Kidney (tissue), 14 donors: Measurements from ENCODE around the gene FSHR. TPM values are rescaled to one million over a fixed set of nuclear protein-coding genes. Genes with fewer than 3 reads are reported as not detected.

Source experiments
- DNase-seq, 5 donors: peaks; one replicate each; pipeline ENCODE4 v3.0.0-alpha.2; 2013 to 2020
- FAIRE-seq: peaks from 2 replicates; lab custom pipeline; 2012; peaks lifted over from hg19 to GRCh38; lab: Jason Lieb, UNC
- H3K27ac ChIP-seq, 2 donors: one replicate each; pipeline ENCODE4 v1.7.0; 2013; ENCODE audit warnings: low read depth in 2 of 2, low read length in 2 of 2, inconsistent platforms in 1 of 2
- H3K27me3 ChIP-seq: one replicate; pipeline ENCODE4 v1.7.1; 2013; ENCODE audit warnings: low read length, inconsistent platforms; ENCODE audit not compliant: control insufficient read depth, insufficient read depth
- H3K36me3 ChIP-seq, 3 donors: one replicate each; pipeline versions ENCODE4 v1.7.0 to v1.7.1; 2013; ENCODE audit warnings: low read length in 3 of 3, control low read depth in 1 of 3, inconsistent platforms in 1 of 3; ENCODE audit not compliant: insufficient read depth in 3 of 3, control insufficient read depth in 2 of 3
- H3K4me1 ChIP-seq, 3 donors: one replicate each; pipeline versions ENCODE4 v1.7.0 to v1.7.1; 2013; ENCODE audit warnings: low read length in 3 of 3, inconsistent platforms in 1 of 3, low read depth in 1 of 3; ENCODE audit not compliant: control insufficient read depth in 2 of 3, insufficient read depth in 2 of 3
- H3K4me3 ChIP-seq, 3 donors: one replicate each; pipeline versions ENCODE4 v1.7.0 to v1.8.1; 2013; ENCODE audit warnings: low read length in 3 of 3, control low read depth in 1 of 3, inconsistent platforms in 1 of 3
- H3K9ac ChIP-seq, 3 donors: one replicate each; pipeline versions ENCODE4 v1.7.0 to v1.7.1; 2013; ENCODE audit warnings: low read length in 3 of 3, control low read depth in 1 of 3, inconsistent platforms in 1 of 3
- H3K9me3 ChIP-seq, 3 donors: one replicate each; pipeline versions ENCODE4 v1.7.0 to v1.7.1; 2013; ENCODE audit warnings: low read length in 3 of 3, control low read depth in 1 of 3, inconsistent platforms in 1 of 3; ENCODE audit not compliant: control insufficient read depth in 2 of 3, insufficient read depth in 1 of 3
- CTCF ChIP-seq: IDR thresholded peaks from 3 replicates; pipeline ENCODE4 v1.5.1; 2012; ENCODE audit warnings: mild to moderate bottlenecking, moderate library complexity, borderline replicate concordance; ENCODE audit not compliant: insufficient read depth; ENCODE audit errors: extremely low read depth
- intact Hi-C: fragments of 100-400 bp; cut with DNase I; formaldehyde crosslinking; loops from one replicate; pipeline ENCODE4 v1.11.1; 2022
- polyA plus RNA-seq: library from polyadenylated mRNA; stranded (reverse); fragments of 350-450 nt; fragmentation: Illumina TruSeq; extraction: RNeasy Lipid Tissue Mini Kit (QIAGEN cat#74804); gene quantifications from one replicate; pipeline ENCODE4 v1.2.3, GENCODE V29; 2014; ENCODE audit warnings: low read depth, low replicate concordance; ENCODE audit not compliant: insufficient read depth
- total RNA-seq: library from RNA; stranded (reverse); fragmentation: NEBNext Ultra II Directional; extraction: Animal tissue kit (Norgen Biotek cat#: 25700); gene quantifications from one replicate; pipeline ENCODE4 v1.2.1, GENCODE V29; 2021
- donor health status: control.
- donor health status: control.
- donor health status: control.
- donor health status: control.
- donor health status: control.
- donor health status: DM: yes; HTN: yes; CAD: no.
- donor health status: Normal renal cell carcinoma (clear cell type).

Gene FSHR
- total and polyA plus RNA-seq, 2 donors from 2014 or later = 0.54 TPM; not detected in 1

GRCh38 chr2:49049161-49049560, 105.2 kb downstream of the FSHR start:
- no peaks in the 10 kb centered on the region for H3K9me3 ChIP-seq
- DNase-seq (no peak), FAIRE-seq (no peak)
- H3K27ac ChIP-seq = no peak overlapping the region
- peaks cover 0 to 3% (median 2%) of the 10 kb centered on the region in 3 donors for H3K4me1 ChIP-seq
- no peaks in the 10 kb centered on the region for H3K36me3 ChIP-seq
- no peak for TF ChIP-seq CTCF
- H3K27me3 ChIP-seq = no peaks in the 10 kb centered on the region
- intact Hi-C loops = no loop called here
- no peak overlapping the region for H3K4me3 ChIP-seq
- H3K9ac ChIP-seq = no peak overlapping the region

- H3K9me3 ChIP-seq = no peaks in the 10 kb centered on the region
Measured at GRCh38 chr2:49045083-49045482, 109.2 kb downstream of the FSHR start.

GRCh38 chr2:49044350-49045079, 109.8 kb downstream of the FSHR start:
- Histone ChIP-seq H3K4me3 (no peak overlapping the region), H3K36me3 (no peaks in the 10 kb centered on the region), H3K9ac (no peak overlapping the region), H3K9me3 (no peaks in the 10 kb centered on the region), H3K27me3 (no peaks in the 10 kb centered on the region), H3K27ac (no peak overlapping the region), H3K4me1 (peaks cover 0 to 3% (median 2%) of the 10 kb centered on the region in 3 donors)
- intact Hi-C loops = no loop called here
- DNase-seq = peak in 4 of 5 donors; percentile 53 to 89 (median 80)
- TF ChIP-seq CTCF = no peak
- no peak for FAIRE-seq

More at GRCh38 chr2:49045083-49045482, 109.2 kb downstream of the FSHR start:
- FAIRE-seq (no peak), DNase-seq (peak in 1 of 5 donors; percentile 12)
- peaks cover 0 to 3% (median 2%) of the 10 kb centered on the region in 3 donors for H3K4me1 ChIP-seq
- H3K4me3 ChIP-seq = no peak overlapping the region
- intact Hi-C loops = no loop called here
- no peaks in the 10 kb centered on the region for H3K36me3 ChIP-seq
- no peaks in the 10 kb centered on the region for H3K27me3 ChIP-seq
- H3K9ac ChIP-seq = no peak overlapping the region
- TF ChIP-seq CTCF = no peak
- no peak overlapping the region for H3K27ac ChIP-seq
